Astrocyte of the spinal cord (primary cell): ENCODE data around the gene ARHGAP45.

Experiments
- DNase-seq: peaks from one replicate; pipeline ENCODE4 v3.0.0; 2011; ENCODE audit warnings: low read depth, low spot score
- H3K4me3 ChIP-seq: 2 replicates; pipeline ENCODE4 v1.5.1; 2011; ENCODE audit warnings: low read depth, mild to moderate bottlenecking, low read length, moderate library complexity
- in situ Hi-C: cut with HindIII; loops from 2 replicates; pipeline ENCODE4 v1.10.0; 2017; ENCODE audit warnings: low sequenced_read_pairs
- TF ChIP-seq, protein P1 (sequence below): IDR thresholded peaks from 2 replicates; pipeline ENCODE4 v1.5.1; 2012; ENCODE audit warnings: low read depth, mild to moderate bottlenecking, low read length, inconsistent platforms

ARHGAP45 gene

GRCh38 chr19:1046836-1047695, 19.9 kb upstream of the ARHGAP45 start:
- DNase-seq = no peak
- no peak overlapping the region for H3K4me3 ChIP-seq
- in situ Hi-C loops = no loop called here
- TF ChIP-seq, protein P1, sequence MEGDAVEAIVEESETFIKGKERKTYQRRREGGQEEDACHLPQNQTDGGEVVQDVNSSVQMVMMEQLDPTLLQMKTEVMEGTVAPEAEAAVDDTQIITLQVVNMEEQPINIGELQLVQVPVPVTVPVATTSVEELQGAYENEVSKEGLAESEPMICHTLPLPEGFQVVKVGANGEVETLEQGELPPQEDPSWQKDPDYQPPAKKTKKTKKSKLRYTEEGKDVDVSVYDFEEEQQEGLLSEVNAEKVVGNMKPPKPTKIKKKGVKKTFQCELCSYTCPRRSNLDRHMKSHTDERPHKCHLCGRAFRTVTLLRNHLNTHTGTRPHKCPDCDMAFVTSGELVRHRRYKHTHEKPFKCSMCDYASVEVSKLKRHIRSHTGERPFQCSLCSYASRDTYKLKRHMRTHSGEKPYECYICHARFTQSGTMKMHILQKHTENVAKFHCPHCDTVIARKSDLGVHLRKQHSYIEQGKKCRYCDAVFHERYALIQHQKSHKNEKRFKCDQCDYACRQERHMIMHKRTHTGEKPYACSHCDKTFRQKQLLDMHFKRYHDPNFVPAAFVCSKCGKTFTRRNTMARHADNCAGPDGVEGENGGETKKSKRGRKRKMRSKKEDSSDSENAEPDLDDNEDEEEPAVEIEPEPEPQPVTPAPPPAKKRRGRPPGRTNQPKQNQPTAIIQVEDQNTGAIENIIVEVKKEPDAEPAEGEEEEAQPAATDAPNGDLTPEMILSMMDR = no peak

DNA sequence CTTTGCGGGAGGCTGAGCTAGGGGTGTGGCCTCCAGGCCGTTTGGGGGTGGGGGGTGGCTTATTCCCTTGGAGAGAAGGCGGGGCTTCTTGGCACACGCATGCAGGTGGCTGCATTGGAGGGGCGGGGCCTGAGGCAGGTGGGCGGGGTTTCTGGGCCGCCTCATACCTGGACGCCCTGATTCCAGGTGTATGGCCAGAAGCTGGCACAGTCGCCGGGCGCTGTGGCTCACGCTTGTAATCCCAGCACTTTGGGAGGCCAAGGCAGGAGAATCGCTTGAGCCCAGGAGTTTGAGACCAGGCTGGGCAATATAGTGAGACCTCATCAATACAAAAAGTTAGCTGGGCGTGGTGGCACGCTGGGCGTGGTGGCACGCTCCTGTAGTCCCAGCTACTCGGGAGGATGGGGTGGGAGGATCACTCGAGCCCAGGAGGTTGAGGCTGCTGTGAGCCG, 19.2 kb upstream of the ARHGAP45 start:
- H3K4me3 ChIP-seq = no peak overlapping the region
- TF ChIP-seq, protein P1 = no peak
- in situ Hi-C loops = no loop called here
- DNase-seq = no peak

DNA sequence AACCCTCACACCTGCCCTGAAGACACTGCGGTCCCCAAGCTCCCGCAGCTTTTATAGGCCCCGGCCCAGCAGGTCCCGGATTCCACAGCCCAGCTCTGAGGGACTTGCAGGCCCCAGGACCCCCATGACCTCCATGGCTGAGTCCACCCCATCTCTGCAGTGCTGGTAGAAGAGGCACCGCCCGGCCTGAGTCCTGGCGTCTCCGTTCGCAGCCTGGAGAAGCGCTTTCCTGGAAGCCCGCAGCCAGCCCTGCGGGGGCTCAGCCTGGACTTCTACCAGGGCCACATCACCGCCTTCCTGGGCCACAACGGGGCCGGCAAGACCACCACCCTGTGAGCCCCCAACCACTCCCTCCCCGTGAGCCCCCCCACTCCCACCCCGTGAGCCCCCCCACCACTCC, 17.9 kb upstream of the ARHGAP45 start:
- TF ChIP-seq, protein P1 = no peak
- in situ Hi-C loops = no loop called here
- no peak overlapping the region for H3K4me3 ChIP-seq
- DNase-seq = no peak

GRCh38 chr19:1049800-1050199, 17.2 kb upstream of the ARHGAP45 start:
- in situ Hi-C loops = no loop called here
- TF ChIP-seq, protein P1 = no peak
- H3K4me3 ChIP-seq = no peak overlapping the region
- no peak for DNase-seq

DNA sequence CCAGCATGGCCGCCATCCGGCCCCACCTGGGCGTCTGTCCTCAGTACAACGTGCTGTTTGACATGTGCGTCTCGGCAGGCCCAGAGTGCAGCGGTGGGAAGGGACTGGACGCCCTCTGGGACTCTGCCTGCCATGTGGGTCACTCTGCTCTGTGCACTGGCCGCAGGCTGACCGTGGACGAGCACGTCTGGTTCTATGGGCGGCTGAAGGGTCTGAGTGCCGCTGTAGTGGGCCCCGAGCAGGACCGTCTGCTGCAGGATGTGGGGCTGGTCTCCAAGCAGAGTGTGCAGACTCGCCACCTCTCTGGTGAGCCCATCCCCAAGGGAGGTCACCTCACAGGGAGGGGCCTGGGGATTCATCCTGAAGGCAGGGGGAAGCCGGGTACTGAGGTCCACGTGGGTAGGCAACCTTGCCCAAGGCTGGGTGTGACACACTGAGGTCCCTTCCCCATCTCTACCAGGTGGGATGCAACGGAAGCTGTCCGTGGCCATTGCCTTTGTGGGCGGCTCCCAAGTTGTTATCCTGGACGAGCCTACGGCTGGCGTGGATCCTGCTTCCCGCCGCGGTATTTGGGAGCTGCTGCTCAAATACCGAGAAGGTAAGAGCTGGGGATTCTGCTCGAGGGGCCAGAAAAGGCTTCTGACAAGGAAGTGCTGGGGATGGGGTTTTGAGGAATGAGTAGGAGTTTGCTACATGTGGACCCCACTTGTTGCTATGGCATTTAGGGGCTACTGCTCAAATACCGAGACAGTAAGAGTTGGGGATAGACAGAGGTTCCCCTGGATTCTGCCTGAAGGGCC, 15.8 kb upstream of the ARHGAP45 start:
- in situ Hi-C loops = no loop called here

DNA sequence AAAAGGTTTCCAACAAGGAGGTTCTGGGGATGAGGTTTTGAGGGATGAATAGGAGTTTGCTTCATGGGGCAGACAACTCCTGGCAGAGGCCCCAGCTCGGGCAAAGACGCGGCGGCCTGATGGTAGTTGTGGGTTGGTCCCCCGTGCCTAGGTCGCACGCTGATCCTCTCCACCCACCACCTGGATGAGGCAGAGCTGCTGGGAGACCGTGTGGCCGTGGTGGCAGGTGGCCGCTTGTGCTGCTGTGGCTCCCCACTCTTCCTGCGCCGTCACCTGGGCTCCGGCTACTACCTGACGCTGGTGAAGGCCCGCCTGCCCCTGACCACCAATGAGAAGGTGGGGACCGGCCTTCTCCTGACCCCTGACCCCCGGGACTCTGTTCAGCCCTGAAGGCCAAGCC, 15.2 kb upstream of the ARHGAP45 start:
- TF ChIP-seq, protein P1 = no peak
- no peak for DNase-seq
- in situ Hi-C loops = no loop called here
- H3K4me3 ChIP-seq = no peak overlapping the region

More for the DNA sequence above, 15.8 kb upstream of the ARHGAP45 start:
- H3K4me3 ChIP-seq = no peak overlapping the region
- TF ChIP-seq, protein P1 = no peak
- no peak for DNase-seq
